ENCODE measurements around the gene NOP9.

The NOP9 gene

DNA sequence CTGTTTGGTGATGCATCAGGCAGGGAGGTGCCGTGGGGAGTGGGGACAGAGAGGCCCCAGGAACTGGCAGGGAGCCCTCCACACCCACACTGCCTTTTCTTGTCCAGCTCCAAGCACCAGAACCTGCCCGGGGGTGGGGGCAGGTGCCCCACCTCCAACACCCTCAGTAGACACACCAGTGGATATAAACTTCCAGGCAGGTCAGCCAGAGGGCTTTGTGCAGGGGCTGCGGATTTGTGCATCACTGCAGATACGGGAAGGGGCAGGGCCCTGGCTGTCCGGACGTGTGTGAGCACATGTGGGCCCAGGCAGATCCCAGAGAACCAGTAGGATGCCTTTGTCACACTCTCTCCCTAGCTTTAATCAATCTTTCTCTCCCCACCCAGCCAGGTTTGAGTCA lies 35.4 kb upstream of the NOP9 start:
- no peak for DNase-seq (ENCODE audit: low read depth)
- in situ Hi-C loops (cut with HindIII; ENCODE audit: low sequenced_read_pairs) = no loop called here
- H3K4me3 ChIP-seq (ENCODE audit: low read depth, low read length) = no peak overlapping the region
- TF ChIP-seq, protein P1, sequence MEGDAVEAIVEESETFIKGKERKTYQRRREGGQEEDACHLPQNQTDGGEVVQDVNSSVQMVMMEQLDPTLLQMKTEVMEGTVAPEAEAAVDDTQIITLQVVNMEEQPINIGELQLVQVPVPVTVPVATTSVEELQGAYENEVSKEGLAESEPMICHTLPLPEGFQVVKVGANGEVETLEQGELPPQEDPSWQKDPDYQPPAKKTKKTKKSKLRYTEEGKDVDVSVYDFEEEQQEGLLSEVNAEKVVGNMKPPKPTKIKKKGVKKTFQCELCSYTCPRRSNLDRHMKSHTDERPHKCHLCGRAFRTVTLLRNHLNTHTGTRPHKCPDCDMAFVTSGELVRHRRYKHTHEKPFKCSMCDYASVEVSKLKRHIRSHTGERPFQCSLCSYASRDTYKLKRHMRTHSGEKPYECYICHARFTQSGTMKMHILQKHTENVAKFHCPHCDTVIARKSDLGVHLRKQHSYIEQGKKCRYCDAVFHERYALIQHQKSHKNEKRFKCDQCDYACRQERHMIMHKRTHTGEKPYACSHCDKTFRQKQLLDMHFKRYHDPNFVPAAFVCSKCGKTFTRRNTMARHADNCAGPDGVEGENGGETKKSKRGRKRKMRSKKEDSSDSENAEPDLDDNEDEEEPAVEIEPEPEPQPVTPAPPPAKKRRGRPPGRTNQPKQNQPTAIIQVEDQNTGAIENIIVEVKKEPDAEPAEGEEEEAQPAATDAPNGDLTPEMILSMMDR (IDR thresholded peaks at IDR 0.05; ENCODE audit: low read depth, low read length, missing control alignments) = no peak

DNA sequence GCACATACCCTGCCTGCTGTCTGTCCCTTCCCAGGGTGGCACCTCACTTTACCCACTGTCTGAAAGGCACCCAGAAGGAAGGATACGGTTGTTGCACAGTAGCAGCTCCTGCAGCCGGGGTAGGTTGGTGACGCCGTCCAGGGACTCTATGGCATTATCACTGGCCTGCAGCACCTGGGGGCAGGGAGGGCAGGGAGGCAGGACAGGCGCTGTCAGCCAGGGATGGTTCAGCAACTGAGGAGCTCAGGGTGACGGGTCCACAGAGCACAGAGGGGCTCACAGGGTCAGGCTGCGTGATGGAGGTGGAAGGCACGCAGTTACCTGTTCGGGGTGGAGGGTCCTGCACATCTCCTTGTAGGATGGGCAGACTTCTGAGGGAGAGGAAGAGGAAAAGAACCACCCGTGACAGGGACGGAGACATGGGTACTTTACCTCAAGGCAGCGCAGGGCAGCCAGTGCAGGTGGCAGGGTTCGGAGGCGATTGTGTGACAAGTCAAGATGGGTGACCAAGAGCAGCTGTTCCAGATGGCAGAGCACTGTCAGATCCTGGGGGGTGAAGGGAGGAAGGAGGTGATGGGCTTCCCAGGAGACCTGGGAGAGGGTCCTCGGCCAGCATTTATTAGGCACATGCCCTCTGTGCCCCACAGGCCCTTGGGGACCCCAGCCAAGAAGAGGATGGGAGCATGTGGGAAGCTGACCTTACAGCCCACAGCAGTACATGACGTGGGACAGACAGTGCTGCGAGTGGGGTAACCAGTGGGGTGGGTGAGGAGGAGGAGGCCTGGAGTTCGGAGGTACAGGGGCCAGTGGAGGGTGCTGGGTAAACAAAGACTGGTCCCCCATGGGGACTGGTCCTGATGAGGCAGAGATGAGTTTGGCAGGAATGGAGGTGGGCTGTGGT lies 33.1 kb upstream of the NOP9 start:
- TF ChIP-seq, protein P1 (IDR thresholded peaks at IDR 0.05; ENCODE audit: low read depth, low read length, missing control alignments) = no peak
- in situ Hi-C loops (cut with HindIII; ENCODE audit: low sequenced_read_pairs) = no loop called here
- no peak for DNase-seq (ENCODE audit: low read depth)
- H3K4me3 ChIP-seq (ENCODE audit: low read depth, low read length) = no peak overlapping the region

DNA sequence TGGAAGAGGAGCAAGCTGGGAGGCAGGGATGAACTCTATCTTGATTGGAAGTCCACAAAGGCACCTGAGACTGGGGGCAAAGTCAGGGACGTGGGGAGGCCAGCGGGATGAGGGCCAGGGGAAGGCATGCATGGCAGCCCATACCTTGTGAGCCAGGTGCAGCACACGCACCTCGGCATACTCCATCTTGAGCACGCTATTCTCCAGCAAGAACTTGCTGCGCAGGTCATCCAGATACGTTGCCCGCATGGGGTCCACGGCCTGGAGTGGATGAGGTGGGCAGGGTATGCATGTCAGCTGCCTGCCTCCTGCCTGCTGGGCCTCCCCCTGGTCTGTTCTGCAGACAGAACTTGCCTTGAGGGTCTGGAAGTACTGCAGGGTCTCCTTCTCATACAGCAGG lies 32.1 kb upstream of the NOP9 start:
- no peak overlapping the region for H3K4me3 ChIP-seq (ENCODE audit: low read depth, low read length)
- TF ChIP-seq, protein P1 (IDR thresholded peaks at IDR 0.05; ENCODE audit: low read depth, low read length, missing control alignments) = no peak
- DNase-seq (ENCODE audit: low read depth) = no peak
- in situ Hi-C loops (cut with HindIII; ENCODE audit: low sequenced_read_pairs) = no loop called here

DNA sequence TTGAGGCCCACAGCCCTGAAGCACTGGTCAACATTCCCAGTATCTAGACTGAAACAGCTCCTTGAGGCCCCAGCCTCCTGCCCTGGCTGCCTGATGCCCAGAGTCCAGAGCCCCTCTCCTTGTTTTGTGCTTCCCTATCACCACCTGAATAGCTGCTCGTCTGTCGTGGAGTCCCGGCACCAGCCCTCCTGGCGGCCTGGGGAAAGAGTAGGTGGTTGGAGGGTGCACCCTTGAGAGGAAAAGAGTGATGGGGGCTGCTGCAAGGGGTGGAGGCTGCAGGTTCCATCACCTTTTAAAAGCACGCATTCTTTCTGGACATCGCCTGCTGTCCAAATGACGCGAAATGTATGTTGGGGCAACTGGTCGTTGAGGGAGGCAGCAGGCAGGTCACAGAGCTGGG lies 31.4 kb upstream of the NOP9 start:
- no peak overlapping the region for H3K4me3 ChIP-seq (ENCODE audit: low read depth, low read length)
- in situ Hi-C loops (cut with HindIII; ENCODE audit: low sequenced_read_pairs) = no loop called here
- no peak for DNase-seq (ENCODE audit: low read depth)
- TF ChIP-seq, protein P1 (IDR thresholded peaks at IDR 0.05; ENCODE audit: low read depth, low read length, missing control alignments) = no peak

DNA sequence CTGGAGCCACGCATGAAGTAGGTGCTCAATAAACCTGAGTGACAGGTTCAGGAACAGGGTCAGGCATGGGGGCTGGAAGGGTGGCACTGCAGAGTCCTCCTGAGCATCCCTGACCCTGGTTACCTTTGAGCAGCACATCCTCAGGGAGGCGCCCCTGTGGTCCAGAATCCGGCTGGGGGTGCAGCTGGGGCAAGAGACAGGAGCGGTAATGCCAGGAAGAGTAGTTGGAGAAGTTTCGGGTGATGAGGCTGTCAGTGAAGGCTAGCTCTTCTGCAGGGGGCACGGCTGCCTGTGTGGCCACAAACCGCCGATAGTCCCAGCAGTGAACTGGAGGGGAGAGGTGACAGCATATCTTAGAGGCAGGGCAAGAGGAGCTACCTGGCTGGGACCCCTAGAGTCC lies 30.3 kb upstream of the NOP9 start:
- no peak overlapping the region for H3K4me3 ChIP-seq (ENCODE audit: low read depth, low read length)
- TF ChIP-seq, protein P1 (IDR thresholded peaks at IDR 0.05; ENCODE audit: low read depth, low read length, missing control alignments) = no peak
- no peak for DNase-seq (ENCODE audit: low read depth)
- in situ Hi-C loops (cut with HindIII; ENCODE audit: low sequenced_read_pairs) = no loop called here

DNA sequence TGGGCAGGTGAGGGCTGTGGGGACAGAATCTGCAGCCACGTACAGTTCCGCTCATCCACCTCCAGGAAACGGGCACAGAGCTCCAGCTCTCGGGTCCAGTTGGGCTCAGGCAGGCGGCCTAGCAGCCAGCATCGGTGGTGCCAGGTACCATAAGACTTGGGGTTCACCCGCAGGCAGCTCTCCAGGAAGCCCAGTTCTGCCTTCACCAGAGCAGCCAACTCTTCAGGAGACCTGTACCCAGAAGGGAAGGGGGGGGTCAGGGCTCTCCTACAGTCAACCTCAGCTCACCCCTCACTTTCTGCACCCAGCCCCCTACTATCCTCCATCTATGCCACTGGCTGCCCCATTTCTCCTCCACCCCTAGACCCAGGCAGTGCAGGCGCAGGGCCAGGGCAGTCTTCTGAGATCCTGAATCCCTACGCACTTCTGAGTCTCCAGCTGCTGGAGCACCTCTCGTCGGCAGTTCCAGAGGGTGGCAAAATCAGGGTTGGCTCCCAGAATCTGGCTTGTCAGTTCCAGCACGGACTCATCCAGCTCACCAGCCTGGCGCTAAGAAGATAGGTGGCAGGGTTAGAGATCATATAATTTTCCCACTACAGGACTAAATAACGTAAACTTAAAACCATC lies 29.6 kb upstream of the NOP9 start:
- in situ Hi-C loops (cut with HindIII; ENCODE audit: low sequenced_read_pairs) = no loop called here
- TF ChIP-seq, protein P1 (IDR thresholded peaks at IDR 0.05; ENCODE audit: low read depth, low read length, missing control alignments) = no peak
- DNase-seq (ENCODE audit: low read depth) = no peak
- H3K4me3 ChIP-seq (ENCODE audit: low read depth, low read length) = no peak overlapping the region

Data from astrocyte of the cerebellum (primary cell).